Fibroblast of skin of left biceps (primary cell): Measurements from ENCODE around the gene MXRA7.

ENCODE experiments used
- DNase-seq, 2 experiments: peaks; one replicate each; pipeline ENCODE4 v3.0.0-alpha.2; 2013; ENCODE audit warnings: low read depth in 2 of 2

Gene MXRA7

DNA sequence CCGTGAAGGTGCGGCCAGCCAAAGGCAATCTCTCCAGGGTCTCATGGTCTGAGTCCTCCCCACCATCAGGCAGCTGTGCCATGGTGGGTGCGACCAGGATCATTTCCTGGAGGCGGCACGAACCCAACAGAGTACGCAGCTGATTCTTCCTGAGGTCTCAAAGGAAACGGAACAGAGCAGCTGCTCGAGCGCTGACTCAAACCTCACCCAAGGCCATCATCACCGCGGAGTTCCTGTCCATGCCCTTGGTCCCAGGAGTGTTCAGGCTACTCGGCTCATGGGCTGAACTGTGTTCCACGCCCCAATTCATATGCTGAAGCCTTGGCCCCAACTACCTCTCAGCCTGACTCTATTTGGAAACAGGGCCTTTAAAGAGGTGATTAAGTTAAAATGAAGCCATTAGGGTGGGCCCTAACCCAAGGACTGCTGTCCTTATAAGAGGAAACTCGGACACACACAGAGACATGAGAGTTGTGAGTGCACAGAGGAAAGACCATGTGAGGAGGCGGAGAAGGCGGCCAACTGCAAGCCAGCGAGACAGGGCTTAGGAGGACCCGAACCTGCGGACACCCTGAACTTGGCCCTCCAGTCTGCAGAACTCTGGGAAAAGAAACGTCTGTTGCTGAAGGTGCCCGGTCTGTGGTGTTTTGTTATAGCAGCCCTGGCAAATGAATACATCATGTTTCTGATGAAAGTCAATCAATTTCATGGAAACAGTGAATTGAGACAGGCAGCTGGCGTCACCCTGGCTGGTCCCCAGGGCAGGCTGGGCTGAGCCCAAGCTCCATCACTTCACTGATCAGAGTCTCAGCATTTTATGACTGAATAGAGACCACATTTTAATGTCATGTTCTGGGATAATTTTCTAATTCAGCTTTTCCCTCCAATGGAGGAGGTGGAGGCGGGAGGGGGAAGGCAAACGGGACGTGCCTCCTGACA, 13.7 kb downstream of the MXRA7 start:
- no peak for DNase-seq

GRCh38 chr17:76695059-76695831, 15.5 kb downstream of the MXRA7 start:
- no peak for DNase-seq

GRCh38 chr17:76691379-76692191, 19.2 kb downstream of the MXRA7 start:
- DNase-seq, result no peak

GRCh38 chr17:76690596-76691280, 20.0 kb downstream of the MXRA7 start:
- no peak for DNase-seq

DNA sequence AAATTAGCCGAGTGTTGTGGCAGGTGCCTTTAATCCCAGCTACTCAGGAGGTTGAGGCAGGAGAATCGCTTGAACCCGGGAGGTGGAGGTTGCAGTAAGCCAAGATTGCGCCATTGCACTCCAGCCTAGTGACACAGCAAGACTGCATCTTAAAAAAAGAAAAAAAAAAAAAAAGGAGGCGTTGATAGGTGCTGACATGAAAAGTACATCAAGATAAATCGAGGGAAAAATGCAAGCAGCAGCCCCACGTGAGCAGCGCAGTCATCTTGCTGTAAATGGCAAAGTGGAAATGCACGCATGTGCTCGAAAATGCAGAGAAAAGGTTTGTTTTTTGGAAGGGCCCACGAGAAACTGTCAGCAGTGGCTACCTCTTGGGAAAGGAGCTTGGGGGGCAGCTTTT, 20.9 kb downstream of the MXRA7 start:
- DNase-seq, result no peak

DNA sequence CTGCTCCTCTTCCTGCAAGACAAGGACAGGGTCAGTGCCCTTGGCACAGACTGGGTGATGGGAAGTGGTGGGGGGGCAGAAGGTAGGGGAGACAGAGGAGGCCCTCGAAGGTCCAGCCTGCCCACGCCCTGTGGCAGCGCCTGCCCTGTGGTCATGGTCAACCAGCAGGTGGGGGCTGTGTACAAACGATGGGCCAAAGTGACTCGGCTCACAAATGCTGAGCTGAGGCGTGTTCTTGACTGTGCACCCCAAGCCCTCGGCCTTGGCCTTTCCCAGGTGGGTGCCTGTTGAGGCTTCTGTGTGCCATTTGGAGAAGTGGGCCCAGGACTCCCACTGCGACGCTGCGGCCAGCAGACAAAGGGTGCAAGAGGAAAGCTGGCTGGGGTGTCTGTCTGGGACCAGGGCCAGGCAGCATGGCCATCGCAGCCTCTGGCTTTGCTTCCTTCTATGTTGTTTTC, 22.6 kb downstream of the MXRA7 start:
- DNase-seq, result no peak

GRCh38 chr17:76687298-76688164, 23.2 kb downstream of the MXRA7 start:
- DNase-seq, result no peak

- DNase-seq, result no peak
These were observed 24.0 kb downstream of the MXRA7 start for GRCh38 chr17:76686538-76687297.

DNA sequence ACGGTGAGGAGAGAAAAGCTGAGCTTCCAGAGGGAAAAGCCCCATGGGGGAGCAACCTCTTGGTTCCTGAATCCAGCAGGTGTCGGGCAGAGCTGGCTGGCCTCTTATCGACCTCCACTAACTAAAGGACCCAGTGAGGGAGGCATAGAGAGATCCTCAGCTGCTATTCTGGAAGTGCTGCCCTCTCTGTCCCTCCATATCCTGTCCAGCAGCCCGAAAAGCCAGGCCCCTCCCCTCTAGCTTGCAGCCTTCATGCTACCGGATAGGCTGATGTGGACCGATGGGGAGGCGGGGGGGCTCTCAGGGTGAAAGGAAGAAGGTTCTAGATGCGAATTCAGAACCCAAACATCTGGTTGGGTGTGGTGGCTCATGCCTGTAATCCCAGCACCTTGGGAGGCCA, 24.9 kb downstream of the MXRA7 start:
- no peak for DNase-seq

- DNase-seq, result no peak
These were observed 25.4 kb downstream of the MXRA7 start for GRCh38 chr17:76685366-76685765.

GRCh38 chr17:76684756-76685155, 26.0 kb downstream of the MXRA7 start:
- DNase-seq, result no peak

DNA sequence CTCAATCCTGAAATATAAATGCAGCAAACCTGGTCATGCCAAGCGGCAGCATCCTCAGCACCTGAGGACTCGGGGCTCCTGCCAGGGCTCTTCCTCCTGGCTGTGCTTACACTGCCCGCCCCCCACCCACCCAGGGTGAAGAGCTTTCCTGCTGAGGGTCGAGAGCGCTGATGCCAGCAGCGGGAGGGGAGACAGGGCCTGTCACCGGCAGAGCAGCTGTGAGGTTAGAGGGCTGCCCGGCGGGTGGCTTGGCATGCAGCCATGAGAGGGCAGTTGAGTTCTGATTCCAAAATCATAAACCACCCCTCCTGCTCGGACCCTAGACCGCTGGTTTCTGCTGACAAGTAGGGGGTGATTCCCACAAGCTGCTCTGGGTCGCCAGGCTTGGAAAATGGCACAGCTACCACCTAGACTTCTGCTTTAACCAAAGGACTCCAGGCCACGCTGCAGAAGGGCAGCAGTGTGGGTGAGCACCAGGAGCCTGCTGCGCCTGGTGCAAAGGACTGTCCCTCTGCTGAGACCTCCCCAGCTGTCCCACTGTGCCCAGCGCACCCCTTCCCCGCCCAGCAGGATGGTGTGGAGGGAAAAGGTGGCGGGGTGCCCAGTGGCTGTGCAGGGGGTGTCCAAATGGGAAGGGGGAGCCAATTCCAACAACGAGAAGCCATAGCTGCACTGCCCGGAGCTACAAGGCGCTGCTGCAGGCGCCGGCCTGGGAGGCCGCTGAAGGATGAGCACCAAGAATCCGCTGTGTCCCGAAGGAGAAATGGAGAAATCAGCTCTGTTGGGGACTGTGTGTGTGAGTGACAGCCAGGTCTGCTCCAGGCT, 26.6 kb downstream of the MXRA7 start:
- no peak for DNase-seq

GRCh38 chr17:76683011-76683755, 27.6 kb downstream of the MXRA7 start:
- DNase-seq, result no peak

GRCh38 chr17:76682296-76682695, 28.5 kb downstream of the MXRA7 start:
- no peak for DNase-seq

DNA sequence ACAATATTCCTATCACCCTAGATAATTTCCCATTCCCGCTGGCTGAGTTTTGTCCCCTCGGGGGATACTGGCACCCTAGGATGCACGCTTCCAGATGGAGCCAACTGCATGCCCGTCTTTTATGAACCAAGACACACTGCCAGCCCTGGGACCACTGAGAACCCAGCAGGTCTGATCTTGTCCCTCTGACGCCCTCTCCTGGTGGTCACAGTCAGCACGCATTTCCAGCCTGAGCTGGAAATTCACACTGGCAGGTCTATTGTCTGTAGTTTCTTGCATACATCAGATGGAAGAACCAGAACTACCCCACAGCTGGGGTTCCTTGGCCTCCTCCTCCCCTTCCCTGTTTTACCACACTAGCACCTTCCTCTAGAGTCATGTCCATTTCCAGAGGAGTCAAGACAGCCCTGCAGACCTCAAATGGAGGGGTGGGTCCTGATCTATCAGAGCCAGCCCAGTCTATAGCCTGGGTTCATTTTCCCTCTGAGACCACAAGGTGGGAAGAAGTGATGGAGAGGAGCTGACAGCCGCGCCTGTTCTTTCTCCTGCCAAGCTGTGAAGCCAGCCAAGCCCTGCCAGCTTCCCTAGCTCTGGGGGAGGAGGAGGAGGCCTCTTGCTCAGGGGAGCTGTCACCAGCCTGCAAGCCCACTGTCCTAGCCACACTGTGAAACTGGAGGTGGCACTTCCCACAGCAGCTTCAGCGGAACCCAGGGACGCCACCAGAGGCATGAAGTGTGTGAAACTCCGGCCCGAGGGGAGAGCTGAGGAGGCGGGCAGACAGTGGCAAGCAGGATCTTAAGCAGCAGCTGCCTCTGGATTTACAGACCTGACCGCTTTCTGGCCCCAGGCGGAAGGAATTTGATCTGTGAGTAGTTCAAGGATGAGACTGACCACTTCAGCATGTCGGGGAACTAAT, 29.3 kb downstream of the MXRA7 start:
- no peak for DNase-seq

- DNase-seq, result no peak
These were observed 31.5 kb downstream of the MXRA7 start for GRCh38 chr17:76679239-76679638.

- DNase-seq, result no peak
These were observed 32.4 kb downstream of the MXRA7 start for GRCh38 chr17:76678330-76678729.
